HepG2 (cell line): ENCODE measurements around the gene RABGGTB. TPM values are rescaled to one million over a fixed set of nuclear protein-coding genes. Genes with fewer than 3 reads are reported as not detected.

Source experiments
- CBX2 ChIP-seq, 2 experiments: fragments of 200-600 bp in 1 of 2; sonication (generic); formaldehyde crosslinking in 1 of 2; IDR thresholded peaks; 2 replicates each; pipeline versions ENCODE4 v1.7.0 to v1.8.1; 2018 to 2022; ENCODE audit warnings: low read depth in 2 of 2, low read length in 1 of 2, mild to moderate bottlenecking in 1 of 2, missing genetic modification reagents in 1 of 2
- CEBPG ChIP-seq: IDR thresholded peaks from 2 replicates; pipeline ENCODE4 v1.6.1; 2016
- FOXK2 ChIP-seq: fragments of 450-650 bp; IDR thresholded peaks from 2 replicates; pipeline ENCODE4 v1.6.1; 2016
- KDM6A ChIP-seq: IDR thresholded peaks from 2 replicates; pipeline ENCODE4 v1.6.1; 2016; ENCODE audit warnings: low read depth
- LCORL ChIP-seq, 2 experiments: fragments of 450-650 bp in 1 of 2; sonication (generic) in 1 of 2; formaldehyde crosslinking in 1 of 2; IDR thresholded peaks; 2 replicates each; pipeline versions ENCODE4 v1.5.0 to v1.6.1; 2017 to 2020; ENCODE audit warnings: antibody characterized with exemption in 1 of 2, missing genetic modification reagents in 1 of 2
- MIXL1 ChIP-seq: IDR thresholded peaks from 2 replicates; pipeline ENCODE4 v1.6.1; 2016
- MYC ChIP-seq: sonication (generic); formaldehyde crosslinking; IDR thresholded peaks from 2 replicates; pipeline ENCODE4 v1.9.0; 2021; ENCODE audit warnings: missing genetic modification reagents, borderline replicate concordance
- NR3C1 ChIP-seq: sonication (generic); formaldehyde crosslinking; IDR thresholded peaks from 2 replicates; pipeline ENCODE4 v1.4.0; 2020; ENCODE audit warnings: missing genetic modification reagents
- PCBP2 ChIP-seq: fragments of 200-400 bp; formaldehyde crosslinking; optimal IDR thresholded peaks from 2 replicates; pipeline ENCODE3; 2018; ENCODE audit warnings: low read length, low read depth; ENCODE audit not compliant: poor library complexity, severe bottlenecking
- RFX5 ChIP-seq: IDR thresholded peaks from 2 replicates; pipeline ENCODE4 v1.6.1; 2011; ENCODE audit warnings: low read depth, low read length, improper control_type of control experiment
- SALL1 ChIP-seq: sonication (generic); formaldehyde crosslinking; IDR thresholded peaks from 2 replicates; pipeline ENCODE4 v1.8.0; 2022; ENCODE audit warnings: mild to moderate bottlenecking, missing genetic modification reagents
- SRSF4 ChIP-seq: fragments of 200-400 bp; formaldehyde crosslinking; IDR thresholded peaks from one replicate; pipeline ENCODE4 v1.6.1; 2018; ENCODE audit warnings: mild to moderate bottlenecking, low read depth, low read length, moderate library complexity; ENCODE audit not compliant: poor library complexity, severe bottlenecking
- SYNCRIP ChIP-seq: fragments of 200-400 bp; formaldehyde crosslinking; IDR thresholded peaks from 2 replicates; pipeline ENCODE4 v1.6.1; 2018; ENCODE audit warnings: mild to moderate bottlenecking, low read depth, low read length; ENCODE audit not compliant: insufficient read depth
- TBX2 ChIP-seq: sonication (generic); formaldehyde crosslinking; IDR thresholded peaks from 2 replicates; pipeline ENCODE4 v1.5.0; 2020; ENCODE audit warnings: missing genetic modification reagents, mild to moderate bottlenecking, borderline replicate concordance
- TOE1 ChIP-seq: sonication (generic); formaldehyde crosslinking; IDR thresholded peaks from 2 replicates; pipeline ENCODE4 v1.4.0; 2020; ENCODE audit warnings: mild to moderate bottlenecking, missing genetic modification reagents
- XBP1 ChIP-seq: sonication (generic); formaldehyde crosslinking; IDR thresholded peaks from 2 replicates; pipeline ENCODE4 v1.5.0; 2020; ENCODE audit warnings: missing genetic modification reagents
- ZFP1 ChIP-seq: IDR thresholded peaks from 2 replicates; pipeline ENCODE4 v1.6.1; 2016
- ZNF224 ChIP-seq: sonication (generic); formaldehyde crosslinking; IDR thresholded peaks from 2 replicates; pipeline ENCODE4 v1.5.0; 2020; ENCODE audit warnings: mild to moderate bottlenecking, missing genetic modification reagents
- ZNF562 ChIP-seq: sonication (generic); formaldehyde crosslinking; IDR thresholded peaks from 2 replicates; pipeline ENCODE4 v1.8.0; 2022; ENCODE audit warnings: missing genetic modification reagents, borderline replicate concordance
- ZNF678 ChIP-seq: sonication (generic); formaldehyde crosslinking; IDR thresholded peaks from 2 replicates; pipeline ENCODE4 v1.4.0; 2020; ENCODE audit warnings: mild to moderate bottlenecking, missing genetic modification reagents
- ZNF879 ChIP-seq: sonication (generic); formaldehyde crosslinking; IDR thresholded peaks from 2 replicates; pipeline ENCODE4 v1.8.1; 2023; ENCODE audit warnings: missing genetic modification reagents
- polyA plus RNA-seq, 8 experiments: library from polyadenylated mRNA; depleted of rRNA in 3 of 8; stranded (reverse) in 7 of 8; unstranded in 1 of 8; fragments of >200 nt; fragmentation: Illumina TruSeq in 4 of 8; extraction: Trizol in 4 of 8; gene quantifications; 2 replicates each; pipeline versions ENCODE4 v1.2.1 to v1.2.3, GENCODE V29; 2011 to 2016; ENCODE audit warnings: low read depth in 4 of 8, missing spikeins in 1 of 8, mixed read lengths in 1 of 8; ENCODE audit not compliant: insufficient read depth in 1 of 8
- total RNA-seq, 5 experiments: library from RNA; depleted of rRNA; stranded (reverse); fragments of >200 nt; fragmentation: Illumina TruSeq; extraction: Trizol; gene quantifications; 2 replicates each; pipeline ENCODE4 v1.2.3, GENCODE V29; 2016; ENCODE audit warnings: low read depth in 1 of 5
- TF ChIP-seq, protein P1 (sequence below): sonication (generic); formaldehyde crosslinking; IDR thresholded peaks from 2 replicates; pipeline ENCODE4 v1.8.0; 2022; ENCODE audit warnings: mild to moderate bottlenecking, missing genetic modification reagents, moderate library complexity
- TF ChIP-seq, protein P2 (sequence below): IDR thresholded peaks from 2 replicates; pipeline ENCODE4 v1.6.1; 2012; ENCODE audit warnings: low read depth, low read length, improper control_type of control experiment
- TF ChIP-seq, protein P3 (sequence below): sonication (generic); formaldehyde crosslinking; IDR thresholded peaks from 2 replicates; pipeline ENCODE4 v1.8.1; 2023; ENCODE audit warnings: missing genetic modification reagents, inconsistent platforms, borderline replicate concordance
- TF ChIP-seq, protein P4 (sequence below): sonication (generic); formaldehyde crosslinking; IDR thresholded peaks from 2 replicates; pipeline ENCODE4 v1.4.0; 2020; ENCODE audit warnings: missing genetic modification reagents, borderline replicate concordance
- TF ChIP-seq, protein P5 (sequence below): fragments of 450-650 bp; IDR thresholded peaks from 2 replicates; pipeline ENCODE4 v1.6.1; 2016

RABGGTB gene
- total and polyA plus RNA-seq, 2 of the 13 experiments (the other 11 are each of a cell fraction or from before 2014, with no cell fraction given) = 185 to 290 TPM

DNA sequence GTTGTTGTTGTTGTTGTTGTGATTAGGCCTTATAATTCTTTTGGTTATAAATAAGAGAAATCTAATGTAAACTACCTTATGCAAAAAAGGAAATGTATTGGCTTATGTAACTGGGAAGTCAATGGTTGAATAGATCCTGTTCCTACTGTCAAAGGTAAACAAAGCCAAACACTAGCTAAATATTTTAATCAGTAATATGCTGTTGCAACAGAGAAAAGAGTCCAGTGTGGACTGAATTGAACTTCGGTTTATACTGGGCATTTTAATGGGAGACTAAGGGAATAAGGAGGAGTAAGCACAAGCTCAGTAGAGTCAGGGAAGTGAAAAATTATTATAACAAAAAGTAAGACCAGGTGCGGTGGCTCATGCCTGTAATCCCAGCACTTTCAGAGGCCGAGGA is 26.0 kb downstream of the RABGGTB start (continued):
- TF ChIP-seq ZNF879 (CRISPR knock-in tag) (no peak), CEBPG (CRISPR knock-in tag) (0 out of 2 replicates have a peak, but pooled peaks have one; percentile 37), TOE1 (no peak), ZFP1 (CRISPR knock-in tag) (no peak), CBX2 (IDR thresholded peaks at IDR 0.05; ENCODE audit: low read depth, low read length) (no peak), CBX2 (CRISPR knock-in tag; IDR thresholded peaks at IDR 0.05; ENCODE audit: low read depth) (no peak), MIXL1 (CRISPR knock-in tag) (0 out of 2 replicates have a peak, but pooled peaks have one; percentile 33), ZNF224 (no peak), SALL1 (no peak), ZNF562 (CRISPR knock-in tag) (no peak), PCBP2 (no peak), RFX5 (no peak), XBP1 (CRISPR knock-in tag) (no peak), ZNF678 (CRISPR knock-in tag) (no peak), NR3C1 (CRISPR knock-in tag) (no peak), FOXK2 (no peak), MYC (CRISPR knock-in tag) (no peak), LCORL (IDR thresholded peaks at IDR 0.05) (no peak), LCORL (CRISPR knock-in tag; IDR thresholded peaks at IDR 0.05) (no peak), TBX2 (CRISPR knock-in tag) (no peak), KDM6A (CRISPR knock-in tag) (no peak), SRSF4 (no peak), SYNCRIP (no peak)
- TF ChIP-seq, protein P1, sequence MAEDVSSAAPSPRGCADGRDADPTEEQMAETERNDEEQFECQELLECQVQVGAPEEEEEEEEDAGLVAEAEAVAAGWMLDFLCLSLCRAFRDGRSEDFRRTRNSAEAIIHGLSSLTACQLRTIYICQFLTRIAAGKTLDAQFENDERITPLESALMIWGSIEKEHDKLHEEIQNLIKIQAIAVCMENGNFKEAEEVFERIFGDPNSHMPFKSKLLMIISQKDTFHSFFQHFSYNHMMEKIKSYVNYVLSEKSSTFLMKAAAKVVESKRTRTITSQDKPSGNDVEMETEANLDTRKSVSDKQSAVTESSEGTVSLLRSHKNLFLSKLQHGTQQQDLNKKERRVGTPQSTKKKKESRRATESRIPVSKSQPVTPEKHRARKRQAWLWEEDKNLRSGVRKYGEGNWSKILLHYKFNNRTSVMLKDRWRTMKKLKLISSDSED (CRISPR knock-in tag) = no peak
- TF ChIP-seq, protein P2, sequence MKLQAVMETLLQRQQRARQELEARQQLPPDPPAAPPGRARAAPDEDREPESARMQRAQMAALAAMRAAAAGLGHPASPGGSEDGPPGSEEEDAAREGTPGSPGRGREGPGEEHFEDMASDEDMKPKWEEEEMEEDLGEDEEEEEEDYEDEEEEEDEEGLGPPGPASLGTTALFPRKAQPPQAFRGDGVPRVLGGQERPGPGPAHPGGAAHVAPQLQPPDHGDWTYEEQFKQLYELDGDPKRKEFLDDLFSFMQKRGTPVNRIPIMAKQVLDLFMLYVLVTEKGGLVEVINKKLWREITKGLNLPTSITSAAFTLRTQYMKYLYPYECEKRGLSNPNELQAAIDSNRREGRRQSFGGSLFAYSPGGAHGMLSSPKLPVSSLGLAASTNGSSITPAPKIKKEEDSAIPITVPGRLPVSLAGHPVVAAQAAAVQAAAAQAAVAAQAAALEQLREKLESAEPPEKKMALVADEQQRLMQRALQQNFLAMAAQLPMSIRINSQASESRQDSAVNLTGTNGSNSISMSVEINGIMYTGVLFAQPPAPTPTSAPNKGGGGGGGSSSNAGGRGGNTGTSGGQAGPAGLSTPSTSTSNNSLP = peak; percentile 33; the same call in 1 of the 2 replicates
- TF ChIP-seq, protein P3, sequence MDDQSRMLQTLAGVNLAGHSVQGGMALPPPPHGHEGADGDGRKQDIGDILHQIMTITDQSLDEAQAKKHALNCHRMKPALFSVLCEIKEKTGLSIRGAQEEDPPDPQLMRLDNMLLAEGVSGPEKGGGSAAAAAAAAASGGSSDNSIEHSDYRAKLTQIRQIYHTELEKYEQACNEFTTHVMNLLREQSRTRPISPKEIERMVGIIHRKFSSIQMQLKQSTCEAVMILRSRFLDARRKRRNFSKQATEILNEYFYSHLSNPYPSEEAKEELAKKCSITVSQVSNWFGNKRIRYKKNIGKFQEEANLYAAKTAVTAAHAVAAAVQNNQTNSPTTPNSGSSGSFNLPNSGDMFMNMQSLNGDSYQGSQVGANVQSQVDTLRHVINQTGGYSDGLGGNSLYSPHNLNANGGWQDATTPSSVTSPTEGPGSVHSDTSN (CRISPR knock-in tag) = no peak
- TF ChIP-seq, protein P4, sequence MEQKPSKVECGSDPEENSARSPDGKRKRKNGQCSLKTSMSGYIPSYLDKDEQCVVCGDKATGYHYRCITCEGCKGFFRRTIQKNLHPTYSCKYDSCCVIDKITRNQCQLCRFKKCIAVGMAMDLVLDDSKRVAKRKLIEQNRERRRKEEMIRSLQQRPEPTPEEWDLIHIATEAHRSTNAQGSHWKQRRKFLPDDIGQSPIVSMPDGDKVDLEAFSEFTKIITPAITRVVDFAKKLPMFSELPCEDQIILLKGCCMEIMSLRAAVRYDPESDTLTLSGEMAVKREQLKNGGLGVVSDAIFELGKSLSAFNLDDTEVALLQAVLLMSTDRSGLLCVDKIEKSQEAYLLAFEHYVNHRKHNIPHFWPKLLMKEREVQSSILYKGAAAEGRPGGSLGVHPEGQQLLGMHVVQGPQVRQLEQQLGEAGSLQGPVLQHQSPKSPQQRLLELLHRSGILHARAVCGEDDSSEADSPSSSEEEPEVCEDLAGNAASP (CRISPR knock-in tag) = 0 out of 2 replicates have a peak, but pooled peaks have one; percentile 37
- TF ChIP-seq, protein P5, sequence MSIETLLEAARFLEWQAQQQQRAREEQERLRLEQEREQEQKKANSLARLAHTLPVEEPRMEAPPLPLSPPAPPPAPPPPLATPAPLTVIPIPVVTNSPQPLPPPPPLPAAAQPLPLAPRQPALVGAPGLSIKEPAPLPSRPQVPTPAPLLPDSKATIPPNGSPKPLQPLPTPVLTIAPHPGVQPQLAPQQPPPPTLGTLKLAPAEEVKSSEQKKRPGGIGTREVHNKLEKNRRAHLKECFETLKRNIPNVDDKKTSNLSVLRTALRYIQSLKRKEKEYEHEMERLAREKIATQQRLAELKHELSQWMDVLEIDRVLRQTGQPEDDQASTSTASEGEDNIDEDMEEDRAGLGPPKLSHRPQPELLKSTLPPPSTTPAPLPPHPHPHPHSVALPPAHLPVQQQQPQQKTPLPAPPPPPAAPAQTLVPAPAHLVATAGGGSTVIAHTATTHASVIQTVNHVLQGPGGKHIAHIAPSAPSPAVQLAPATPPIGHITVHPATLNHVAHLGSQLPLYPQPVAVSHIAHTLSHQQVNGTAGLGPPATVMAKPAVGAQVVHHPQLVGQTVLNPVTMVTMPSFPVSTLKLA = no peak
